Measurements from ENCODE around the gene ABCA4. TPM values are rescaled to one million over a fixed set of nuclear protein-coding genes. Genes with fewer than 3 reads are reported as not detected.
A peak's percentile ranks its signal among the peaks of the same experiment; 100 is the strongest.

ABCA4 gene
- total RNA-seq, 4 donors from 2014 or later, result 0.18 to 0.57 TPM; not detected in 2

- peak overlapping the region in 1 of 4 donors; percentile 23 for H3K27ac ChIP-seq
Measured at GRCh38 chr1:94037392-94038229, 83.3 kb downstream of the ABCA4 start.

GRCh38 chr1:94036730-94037129, 84.2 kb downstream of the ABCA4 start:
- H3K27me3 ChIP-seq, result peaks cover 0 to 8% (median 0%) of the 10 kb centered on the region in 4 donors
- no peak for DNase-seq
- no peaks in the 10 kb centered on the region for H3K9me3 ChIP-seq
- WGBS, 2 donors, result 60 to 72% methylated on average over 6 of the region's 6 CpGs
- no peaks in the 10 kb centered on the region for H3K36me3 ChIP-seq
- intact Hi-C loops (cut with DNase I), result no loop called here
- no peak overlapping the region for H3K4me3 ChIP-seq
- no peak for TF ChIP-seq CTCF (IDR thresholded peaks at IDR 0.05)
- no peak for TF ChIP-seq POLR2A (IDR thresholded peaks at IDR 0.05)
- H3K27ac ChIP-seq, result peak overlapping the region in 1 of 4 donors; percentile 5
- peaks cover 0 to 13% (median 0%) of the 10 kb centered on the region in 3 donors for H3K4me1 ChIP-seq

More at GRCh38 chr1:94037392-94038229, 83.3 kb downstream of the ABCA4 start:
- WGBS, 2 donors, result 52% methylated on average over 6 to 9 of the region's 9 CpGs
- TF ChIP-seq CTCF (IDR thresholded peaks at IDR 0.05) (no peak), POLR2A (IDR thresholded peaks at IDR 0.05) (no peak)
- DNase-seq, result no peak
- peaks cover 0 to 8% (median 0%) of the 10 kb centered on the region in 4 donors for H3K27me3 ChIP-seq
- no peaks in the 10 kb centered on the region for H3K9me3 ChIP-seq
- H3K36me3 ChIP-seq, result no peaks in the 10 kb centered on the region
- intact Hi-C loops (cut with DNase I), result no loop called here
- H3K4me3 ChIP-seq, result no peak overlapping the region
- peaks cover 0 to 13% (median 0%) of the 10 kb centered on the region in 3 donors for H3K4me1 ChIP-seq

GRCh38 chr1:94033849-94034248, 87.1 kb downstream of the ABCA4 start:
- Histone ChIP-seq H3K4me1 (peaks cover 0 to under 1% (median 0%) of the 10 kb centered on the region in 3 donors), H3K4me3 (no peak overlapping the region), H3K36me3 (no peaks in the 10 kb centered on the region), H3K27me3 (peaks cover 0 to 8% (median 0%) of the 10 kb centered on the region in 4 donors), H3K27ac (no peak overlapping the region), H3K9me3 (no peaks in the 10 kb centered on the region)
- intact Hi-C loops (cut with DNase I), result no loop called here
- no peak for TF ChIP-seq POLR2A (IDR thresholded peaks at IDR 0.05)
- TF ChIP-seq CTCF (IDR thresholded peaks at IDR 0.05), result no peak
- no peak for DNase-seq
- 71 to 74% methylated on average over 3 of the region's 3 CpGs for WGBS, 2 donors

- no peaks in the 10 kb centered on the region for H3K36me3 ChIP-seq
- no peaks in the 10 kb centered on the region for H3K4me1 ChIP-seq
- DNase-seq, result no peak
- intact Hi-C loops (cut with DNase I), result no loop called here
- H3K27me3 ChIP-seq, result no peaks in the 10 kb centered on the region
- WGBS, 2 donors, result 64 to 68% methylated on average over 3 of the region's 3 CpGs
- no peak overlapping the region for H3K27ac ChIP-seq
- TF ChIP-seq POLR2A (IDR thresholded peaks at IDR 0.05), result no peak
- no peak for TF ChIP-seq CTCF (IDR thresholded peaks at IDR 0.05)
- no peak overlapping the region for H3K4me3 ChIP-seq
- H3K9me3 ChIP-seq, result no peaks in the 10 kb centered on the region
Measured at GRCh38 chr1:94032637-94033036, 88.3 kb downstream of the ABCA4 start.

- DNase-seq, result no peak
Measured at GRCh38 chr1:94031591-94031990, 89.4 kb downstream of the ABCA4 start.

More at GRCh38 chr1:94031591-94031990, 89.4 kb downstream of the ABCA4 start:
- TF ChIP-seq CTCF (IDR thresholded peaks at IDR 0.05) (no peak), POLR2A (IDR thresholded peaks at IDR 0.05) (no peak)
- WGBS, 2 donors, result 88 to 90% methylated on average over 8 to 9 of the region's 9 CpGs
- intact Hi-C loops (cut with DNase I), result no loop called here
- H3K36me3 ChIP-seq, result no peaks in the 10 kb centered on the region
- H3K4me1 ChIP-seq, result no peaks in the 10 kb centered on the region
- no peak overlapping the region for H3K27ac ChIP-seq
- H3K4me3 ChIP-seq, result no peak overlapping the region
- H3K27me3 ChIP-seq, result no peaks in the 10 kb centered on the region
- no peaks in the 10 kb centered on the region for H3K9me3 ChIP-seq
